ENCODE results near the gene ACSS2.
"Not testable (repeated sequence)": the region's sequence is repeated elsewhere in the genome, so short reads cannot be mapped to it uniquely, and the experiment has no call there.

The ACSS2 gene

DNA sequence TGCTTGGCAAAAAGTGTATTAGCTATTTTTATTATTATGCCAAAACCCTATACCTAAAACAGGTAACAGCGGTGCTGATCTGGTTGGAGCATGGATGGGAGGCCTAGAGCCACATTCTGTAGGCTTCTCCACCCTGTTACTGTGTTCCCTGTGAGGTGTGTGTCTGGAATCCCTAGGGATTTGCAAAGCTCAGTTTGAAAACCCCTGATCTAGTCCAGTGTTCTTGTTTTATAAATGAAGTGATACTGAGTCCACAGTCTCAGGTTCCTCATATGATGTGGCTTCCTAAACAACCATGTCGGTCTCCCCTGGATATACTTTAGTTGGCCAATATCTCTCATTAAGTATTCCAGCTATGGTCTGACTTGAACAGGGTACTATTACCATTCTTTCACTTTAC lies 16.3 kb downstream of the ACSS2 start:
- Histone ChIP-seq H3K36me3 (no peaks in the 10 kb centered on the region), H3K4me1 (ENCODE audit: control insufficient read depth in 1 of 2, insufficient read depth in 1 of 2, low read depth in 1 of 2, low read length in 1 of 2) (peaks cover 5 to 8% of the 10 kb centered on the region in 2 experiments), H3K27ac (no peak overlapping the region), H3K4me3 (ENCODE audit: low read depth in 1 of 2, low read length in 1 of 2) (no peak overlapping the region), H3K27me3 (no peaks in the 10 kb centered on the region), H3K9me3 (no peaks in the 10 kb centered on the region)
- TF ChIP-seq, protein P1, sequence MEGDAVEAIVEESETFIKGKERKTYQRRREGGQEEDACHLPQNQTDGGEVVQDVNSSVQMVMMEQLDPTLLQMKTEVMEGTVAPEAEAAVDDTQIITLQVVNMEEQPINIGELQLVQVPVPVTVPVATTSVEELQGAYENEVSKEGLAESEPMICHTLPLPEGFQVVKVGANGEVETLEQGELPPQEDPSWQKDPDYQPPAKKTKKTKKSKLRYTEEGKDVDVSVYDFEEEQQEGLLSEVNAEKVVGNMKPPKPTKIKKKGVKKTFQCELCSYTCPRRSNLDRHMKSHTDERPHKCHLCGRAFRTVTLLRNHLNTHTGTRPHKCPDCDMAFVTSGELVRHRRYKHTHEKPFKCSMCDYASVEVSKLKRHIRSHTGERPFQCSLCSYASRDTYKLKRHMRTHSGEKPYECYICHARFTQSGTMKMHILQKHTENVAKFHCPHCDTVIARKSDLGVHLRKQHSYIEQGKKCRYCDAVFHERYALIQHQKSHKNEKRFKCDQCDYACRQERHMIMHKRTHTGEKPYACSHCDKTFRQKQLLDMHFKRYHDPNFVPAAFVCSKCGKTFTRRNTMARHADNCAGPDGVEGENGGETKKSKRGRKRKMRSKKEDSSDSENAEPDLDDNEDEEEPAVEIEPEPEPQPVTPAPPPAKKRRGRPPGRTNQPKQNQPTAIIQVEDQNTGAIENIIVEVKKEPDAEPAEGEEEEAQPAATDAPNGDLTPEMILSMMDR (IDR thresholded peaks at IDR 0.05): no peak

DNA sequence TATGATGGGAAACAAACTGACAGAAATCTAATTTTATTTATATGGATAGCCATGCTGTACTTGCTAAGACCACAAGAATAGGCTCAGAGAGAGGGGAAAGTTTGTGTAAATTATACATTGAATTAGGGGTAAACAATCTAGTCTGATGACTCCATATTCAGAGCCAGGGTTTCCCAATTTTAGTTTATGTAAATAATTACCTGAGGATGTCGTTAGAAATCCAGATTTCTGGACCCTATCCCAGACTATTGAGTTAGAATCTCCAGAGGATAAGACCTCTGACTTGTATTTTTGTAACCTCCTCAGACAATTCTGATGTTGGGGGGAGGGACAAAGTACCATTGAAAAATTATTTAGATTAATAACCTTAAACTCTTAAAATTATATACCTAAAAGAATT lies 18.3 kb downstream of the ACSS2 start:
- Histone ChIP-seq H3K36me3 (no peaks in the 10 kb centered on the region), H3K9me3 (no peaks in the 10 kb centered on the region), H3K27ac (no peak overlapping the region), H3K27me3 (no peaks in the 10 kb centered on the region), H3K4me1 (ENCODE audit: control insufficient read depth in 1 of 2, insufficient read depth in 1 of 2, low read depth in 1 of 2, low read length in 1 of 2) (peaks cover 5 to 8% of the 10 kb centered on the region in 2 experiments), H3K4me3 (ENCODE audit: low read depth in 1 of 2, low read length in 1 of 2) (no peak overlapping the region)
- TF ChIP-seq, protein P1 (IDR thresholded peaks at IDR 0.05): no peak

DNA sequence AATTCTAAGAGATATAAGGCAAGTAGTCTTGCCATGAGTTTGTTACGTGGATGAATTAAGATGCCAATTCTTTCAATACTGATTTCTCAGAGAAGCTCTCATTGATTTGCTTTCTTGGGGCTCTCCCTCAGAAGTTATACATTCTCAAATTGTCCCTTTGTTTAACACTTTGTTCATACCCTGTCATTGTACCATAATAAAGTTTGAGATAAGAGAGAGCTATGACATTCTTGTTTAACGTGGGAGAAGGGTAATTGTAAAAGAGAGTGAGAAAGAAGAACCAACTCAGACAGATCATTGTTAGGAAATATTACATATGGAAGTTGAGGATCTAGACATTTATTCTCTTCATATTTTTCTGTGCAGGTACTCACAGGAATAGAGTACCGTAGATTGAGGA lies 19.1 kb downstream of the ACSS2 start:
- TF ChIP-seq, protein P1 (IDR thresholded peaks at IDR 0.05): no peak
- no peak overlapping the region for H3K4me3 ChIP-seq (ENCODE audit: low read depth in 1 of 2, low read length in 1 of 2)

DNA sequence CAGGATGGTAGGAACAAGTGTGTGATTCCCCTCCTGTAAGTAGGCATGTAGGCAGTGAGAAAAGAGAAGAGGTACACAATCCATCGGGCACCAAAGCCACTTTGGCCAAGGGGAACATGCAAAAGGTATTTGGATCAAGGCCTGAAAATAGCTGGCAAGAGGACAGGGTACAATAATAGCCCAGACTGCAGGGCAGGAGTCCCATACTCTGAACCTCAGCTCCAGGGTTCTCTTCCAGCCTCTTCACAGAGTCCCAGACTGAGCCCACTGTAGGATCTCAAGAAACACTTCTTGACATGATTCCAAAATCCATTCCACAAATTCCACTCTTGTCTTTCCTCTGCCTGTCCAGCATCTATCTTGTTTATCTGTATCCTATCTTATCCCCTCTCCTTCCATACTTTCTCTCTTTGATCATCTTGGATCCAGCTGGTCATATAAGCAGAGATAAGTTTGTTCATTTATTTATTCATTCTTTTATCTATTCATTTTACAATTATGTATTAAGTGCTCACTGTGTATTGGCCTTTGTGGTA lies 19.7 kb downstream of the ACSS2 start:
- Histone ChIP-seq H3K9me3 (no peaks in the 10 kb centered on the region), H3K4me1 (ENCODE audit: control insufficient read depth in 1 of 2, insufficient read depth in 1 of 2, low read depth in 1 of 2, low read length in 1 of 2) (peaks cover 3 to 5% of the 10 kb centered on the region in 2 experiments), H3K27ac (no peak overlapping the region), H3K27me3 (no peaks in the 10 kb centered on the region), H3K36me3 (no peaks in the 10 kb centered on the region), H3K4me3 (ENCODE audit: low read depth in 1 of 2, low read length in 1 of 2) (no peak overlapping the region)
- TF ChIP-seq, protein P1 (IDR thresholded peaks at IDR 0.05): no peak

More for the DNA sequence above, 19.1 kb downstream of the ACSS2 start:
- Histone ChIP-seq H3K27ac (no peak overlapping the region), H3K36me3 (no peaks in the 10 kb centered on the region), H3K9me3 (no peaks in the 10 kb centered on the region), H3K27me3 (no peaks in the 10 kb centered on the region), H3K4me1 (ENCODE audit: control insufficient read depth in 1 of 2, insufficient read depth in 1 of 2, low read depth in 1 of 2, low read length in 1 of 2) (peaks cover 5 to 8% of the 10 kb centered on the region in 2 experiments)

DNA sequence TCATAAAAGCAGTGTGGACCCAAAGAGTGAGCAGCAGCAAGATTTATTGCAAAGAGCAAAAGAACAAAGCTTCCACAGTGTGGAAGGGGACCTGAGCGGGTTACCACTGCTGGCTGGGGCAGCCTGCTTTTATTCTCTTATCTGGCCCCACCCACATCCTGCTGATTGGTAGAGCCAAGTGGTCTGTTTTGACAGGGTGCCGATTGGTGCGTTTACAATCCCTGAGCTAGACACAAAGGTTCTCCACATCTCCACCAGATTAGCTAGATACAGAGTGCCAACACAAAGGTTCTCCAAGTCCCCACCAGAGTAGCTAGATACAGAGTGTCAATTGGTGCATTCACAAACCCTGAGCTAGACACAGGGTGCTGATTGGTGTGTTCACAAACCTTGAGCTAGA lies 21.7 kb downstream of the ACSS2 start:
- not testable (repeated sequence) for H3K27me3 ChIP-seq; H3K4me1 ChIP-seq (ENCODE audit: control insufficient read depth in 1 of 2, insufficient read depth in 1 of 2, low read depth in 1 of 2, low read length in 1 of 2); H3K27ac ChIP-seq; H3K36me3 ChIP-seq; H3K9me3 ChIP-seq; H3K4me3 ChIP-seq (ENCODE audit: low read depth in 1 of 2, low read length in 1 of 2)

DNA sequence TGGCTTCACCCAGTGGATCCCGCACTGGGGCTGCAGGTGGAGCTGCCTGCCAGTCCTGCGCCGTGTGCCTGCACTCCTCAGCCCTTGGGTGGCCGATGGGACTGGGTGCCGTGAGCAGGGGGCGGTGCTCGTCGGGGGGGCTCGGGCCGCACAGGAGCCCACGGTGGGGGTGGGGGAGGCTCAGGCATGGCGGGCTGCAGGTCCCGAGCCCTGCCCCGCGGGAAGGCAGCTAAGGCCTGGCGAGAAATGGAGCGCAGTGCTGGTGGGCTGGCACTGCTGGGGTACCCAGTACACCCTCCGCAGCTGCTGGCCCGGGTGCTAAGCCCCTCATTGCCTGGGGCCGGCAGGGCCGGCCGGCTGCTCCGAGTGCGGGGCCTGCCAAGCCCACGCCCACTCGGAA lies 22.3 kb downstream of the ACSS2 start:
- H3K9me3 ChIP-seq; H3K4me1 ChIP-seq (ENCODE audit: control insufficient read depth in 1 of 2, insufficient read depth in 1 of 2, low read depth in 1 of 2, low read length in 1 of 2); H3K27ac ChIP-seq; H3K36me3 ChIP-seq; H3K27me3 ChIP-seq; H3K4me3 ChIP-seq (ENCODE audit: low read depth in 1 of 2, low read length in 1 of 2): not testable (repeated sequence)

DNA sequence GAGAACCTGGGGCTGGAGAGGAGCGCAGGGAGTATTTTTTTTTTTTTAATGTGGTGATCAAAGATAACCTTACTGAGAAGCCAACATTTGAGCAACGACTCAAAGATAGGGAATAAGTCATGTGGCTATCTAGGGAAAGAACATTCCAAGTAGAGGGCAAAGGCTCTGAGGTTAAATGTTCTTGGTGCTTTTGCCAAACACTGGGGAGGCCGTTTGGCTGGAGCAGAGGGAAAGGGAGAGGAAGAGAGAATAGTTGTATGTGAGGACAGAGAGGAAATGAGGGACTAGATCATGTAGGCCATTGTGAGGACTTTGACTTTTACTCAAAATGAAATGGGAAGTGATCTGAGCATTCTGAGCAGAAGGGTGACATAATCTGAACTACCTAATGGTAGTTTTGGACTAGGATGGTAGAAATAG lies 27.8 kb downstream of the ACSS2 start:
- no peaks in the 10 kb centered on the region for H3K27me3 ChIP-seq
- no peak overlapping the region for H3K4me3 ChIP-seq (ENCODE audit: low read depth in 1 of 2, low read length in 1 of 2)
- H3K27ac ChIP-seq: no peak overlapping the region
- TF ChIP-seq, protein P1 (IDR thresholded peaks at IDR 0.05): no peak
- H3K4me1 ChIP-seq (ENCODE audit: control insufficient read depth in 1 of 2, insufficient read depth in 1 of 2, low read depth in 1 of 2, low read length in 1 of 2): peaks cover 0 to 6% of the 10 kb centered on the region in 2 experiments
- no peaks in the 10 kb centered on the region for H3K36me3 ChIP-seq
- H3K9me3 ChIP-seq: no peaks in the 10 kb centered on the region

All from neutrophil (primary cell).